Pancreas (tissue), 10 donors: ENCODE data around the gene SRSF4. TPM values are rescaled to one million over a fixed set of nuclear protein-coding genes. Genes with fewer than 3 reads are reported as not detected.
A peak's percentile ranks its signal among the peaks of the same experiment; 100 is the strongest.

Experiments
- ATAC-seq, 4 donors: fragments of 200-7000 bp; cut with Tn5 transposase; one replicate each; pipeline versions ENCODE4 v1.8.0 to v1.9.1; 2020; ENCODE audit warnings: mild to moderate bottlenecking in 4 of 4, moderate library complexity in 4 of 4
- DNase-seq, 6 donors: peaks; one replicate each; pipeline ENCODE4 v3.0.0-alpha.2; 2020
- FAIRE-seq: peaks from 2 replicates; lab custom pipeline; 2012; peaks lifted over from hg19 to GRCh38; lab: Jason Lieb, UNC
- H3K27ac ChIP-seq, 4 donors: fragments of 200-600 bp; sonication (generic); 1 replicate in 3 of 4; 2 replicates in 1 of 4; pipeline versions ENCODE4 v1.5.0 to v1.8.0; 2020
- H3K27me3 ChIP-seq, 4 donors: fragments of 200-600 bp; one replicate each; pipeline ENCODE4 v1.8.0; 2021
- H3K36me3 ChIP-seq, 3 donors: fragments of 200-600 bp; sonication (generic) in 1 of 3; one replicate each; pipeline versions ENCODE4 v1.5.0 to v1.8.0; 2020 to 2021
- H3K4me1 ChIP-seq, 3 donors: fragments of 200-600 bp; one replicate each; pipeline ENCODE4 v1.8.0; 2021
- H3K4me3 ChIP-seq, 4 donors: fragments of 200-600 bp; sonication (generic) in 2 of 4; one replicate each; pipeline versions ENCODE4 v1.5.0 to v1.8.0; 2020 to 2021
- H3K9me3 ChIP-seq, 4 donors: fragments of 200-600 bp; one replicate each; pipeline ENCODE4 v1.8.0; 2021
- CTCF ChIP-seq, 4 donors: fragments of 200-600 bp; sonication (generic) in 3 of 4; IDR thresholded peaks; one replicate each; pipeline versions ENCODE4 v1.5.0 to v1.8.0; 2021; ENCODE audit warnings: antibody characterized with exemption in 4 of 4
- WGBS, 2 donors: extraction: QIAGEN DNeasy Blood & Tissue Kit; methylation state at CpG; one replicate each; pipeline ENCODE4 v1.1.7; 2013; 5-methylcytosine and 5-hydroxymethylcytosine counted together
- intact Hi-C, 3 donors: fragments of 100-400 bp; cut with DNase I; formaldehyde crosslinking; loops; one replicate each; pipeline versions ENCODE4 v1.11.1 to v1.14.2; 2022
- polyA plus RNA-seq, 2 donors: library from polyadenylated mRNA; stranded (reverse); fragments of 200-250 nt; gene quantifications; one replicate each; pipeline ENCODE4 v1.2.3, GENCODE V29; 2013
- total RNA-seq, 6 donors: library from RNA; stranded (reverse); fragmentation: NEBNext Ultra II Directional in 4 of 6; extraction: Animal tissue kit (Norgen Biotek cat#: 25700) in 4 of 6; gene quantifications; one replicate each; pipeline versions ENCODE4 v1.2.1 to v1.2.4, GENCODE V29; 2021 to 2023
- donor health status: healthy with polysubstance abuse.
- donor health status: DM: no; HTN: no; CAD: no; lungs with moderate emphysema.
- donor health status: DM: no; HTN: no; CAD: no.
- donor health status: control.
- donor health status: control.
- donor health status: Bipolar disorder and iron deficiency.
- donor health status: DM: yes; HTN: yes; CAD: no.
- donor health status: DM: no; HTN: no; CAD: no.
- donor health status: DM: no; HTN: no; CAD: no.
- donor health status: DM: yes; HTN: yes; CAD: no.

SRSF4 gene
- total and polyA plus RNA-seq, 8 donors, result 22.6 to 72.6 (median 27.2) TPM

GRCh38 chr1:29197590-29197924 lies 15.9 kb upstream of the SRSF4 start:
- Histone ChIP-seq H3K4me3 (no peak overlapping the region), H3K4me1 (peaks cover 0 to 7% (median 4%) of the 10 kb centered on the region in 3 donors), H3K36me3 (peaks cover 0 to 5% (median 4%) of the 10 kb centered on the region in 3 donors), H3K9me3 (no peaks in the 10 kb centered on the region), H3K27me3 (no peaks in the 10 kb centered on the region), H3K27ac (no peak overlapping the region)
- ATAC-seq (peak in 3 of 4 donors; percentile 56 to 82 (median 71)), FAIRE-seq (no peak), DNase-seq (no peak)
- WGBS, 2 donors, result 92 to 93% methylated on average over 2 of the region's 2 CpGs
- TF ChIP-seq CTCF (IDR thresholded peaks at IDR 0.05), result no peak
- intact Hi-C loops, result loop anchor here in 1 of 3 donors (10.0 kb wide), 1 partner anchor 313 kb away; no protein-coding TSS in a partner anchor

GRCh38 chr1:29196863-29197589 lies 15.3 kb upstream of the SRSF4 start:
- intact Hi-C loops, result loop anchor here in 1 of 3 donors (10.0 kb wide), 1 partner anchor 312 kb away; no protein-coding TSS in a partner anchor
- Histone ChIP-seq H3K9me3 (no peaks in the 10 kb centered on the region), H3K27ac (no peak overlapping the region), H3K27me3 (no peaks in the 10 kb centered on the region), H3K4me1 (peaks cover 0 to 1% (median under 1%) of the 10 kb centered on the region in 3 donors), H3K36me3 (peaks cover 0 to 5% (median 4%) of the 10 kb centered on the region in 3 donors), H3K4me3 (no peak overlapping the region)
- no peak for FAIRE-seq
- no peak for TF ChIP-seq CTCF (IDR thresholded peaks at IDR 0.05)
- no peak for ATAC-seq
- 76 to 77% methylated on average over 7 of the region's 7 CpGs for WGBS, 2 donors
- DNase-seq, result peak in 1 of 6 donors; percentile 7

- Histone ChIP-seq H3K4me1 (no peaks in the 10 kb centered on the region), H3K9me3 (no peaks in the 10 kb centered on the region), H3K27ac (no peak overlapping the region), H3K36me3 (peaks cover 0 to 4% (median under 1%) of the 10 kb centered on the region in 3 donors), H3K4me3 (no peak overlapping the region), H3K27me3 (no peaks in the 10 kb centered on the region)
- no peak for FAIRE-seq
- WGBS, 2 donors, result 65 to 69% methylated on average over 8 of the region's 8 CpGs
- DNase-seq, result peak in 2 of 6 donors; percentile 45 to 64
- no peak for TF ChIP-seq CTCF (IDR thresholded peaks at IDR 0.05)
- intact Hi-C loops, result loop anchor here in 1 of 3 donors (10.0 kb wide), 1 partner anchor 311 kb away; no protein-coding TSS in a partner anchor
- ATAC-seq, result no peak
Observed at GRCh38 chr1:29195881-29196291, 14.2 kb upstream of the SRSF4 start.

- H3K4me3 ChIP-seq, result no peak overlapping the region
- ATAC-seq, result no peak
- no peaks in the 10 kb centered on the region for H3K4me1 ChIP-seq
- WGBS, 2 donors, result 96 to 97% methylated on average over 8 of the region's 8 CpGs
- no peaks in the 10 kb centered on the region for H3K27me3 ChIP-seq
- H3K27ac ChIP-seq, result no peak overlapping the region
- H3K9me3 ChIP-seq, result no peaks in the 10 kb centered on the region
- peaks cover 0 to 4% (median 0%) of the 10 kb centered on the region in 3 donors for H3K36me3 ChIP-seq
- TF ChIP-seq CTCF (IDR thresholded peaks at IDR 0.05), result no peak
- peak in 1 of 6 donors; percentile 31 for DNase-seq
- intact Hi-C loops, result loop anchor here in 1 of 3 donors (10.0 kb wide), 1 partner anchor 309 kb away; no protein-coding TSS in a partner anchor
- no peak for FAIRE-seq
Observed at GRCh38 chr1:29193879-29194455, 12.3 kb upstream of the SRSF4 start.
